Mucosa of rectum (tissue), 2 donors: ENCODE measurements around the gene TRAF1.
A peak's percentile ranks its signal among the peaks of the same experiment; 100 is the strongest.

Experiments
- H3K27ac ChIP-seq, 2 donors: one replicate each; pipeline ENCODE4 v1.7.0; 2013; ENCODE audit warnings: inconsistent platforms in 2 of 2, low read depth in 2 of 2, low read length in 2 of 2
- H3K27me3 ChIP-seq, 2 donors: one replicate each; pipeline ENCODE4 v1.7.0; 2013; ENCODE audit warnings: low read length in 2 of 2; ENCODE audit not compliant: control insufficient read depth in 2 of 2, insufficient read depth in 2 of 2
- H3K36me3 ChIP-seq, 2 donors: one replicate each; pipeline ENCODE4 v1.7.0; 2013; ENCODE audit warnings: low read length in 2 of 2; ENCODE audit not compliant: control insufficient read depth in 2 of 2, insufficient read depth in 2 of 2
- H3K4me1 ChIP-seq, 2 donors: one replicate each; pipeline ENCODE4 v1.7.0; 2013; ENCODE audit warnings: low read length in 2 of 2, mild to moderate bottlenecking in 1 of 2; ENCODE audit not compliant: control insufficient read depth in 2 of 2, insufficient read depth in 2 of 2
- H3K4me3 ChIP-seq, 2 donors: one replicate each; pipeline ENCODE4 v1.7.0; 2013; ENCODE audit warnings: low read length in 2 of 2
- H3K9ac ChIP-seq, 2 donors: one replicate each; pipeline ENCODE4 v1.7.0; 2013; ENCODE audit warnings: low read length in 2 of 2, low read depth in 1 of 2, mild to moderate bottlenecking in 1 of 2
- H3K9me3 ChIP-seq, 2 donors: one replicate each; pipeline ENCODE4 v1.7.0; 2013; ENCODE audit warnings: low read length in 2 of 2; ENCODE audit not compliant: control insufficient read depth in 2 of 2
- donor health status: healthy.
- donor health status: Normal muscosa, but diverticular disease.

The TRAF1 gene

GRCh38 chr9:120869360-120869687 lies 57.3 kb downstream of the TRAF1 start:
- peak overlapping the region; percentile 86 to 92 for H3K27ac ChIP-seq
- H3K9ac ChIP-seq, result peak overlapping the region; percentile 77 to 85
- no peaks in the 10 kb centered on the region for H3K9me3 ChIP-seq
- H3K4me3 ChIP-seq, result peak overlapping the region; percentile 75 to 81
- peaks cover 4 to 8% of the 10 kb centered on the region in 2 donors for H3K4me1 ChIP-seq
- H3K27me3 ChIP-seq, result no peaks in the 10 kb centered on the region
- H3K36me3 ChIP-seq, result peaks cover 14 to 20% of the 10 kb centered on the region in 2 donors

- H3K27me3 ChIP-seq, result no peaks in the 10 kb centered on the region
- peak overlapping the region; percentile 75 to 81 for H3K4me3 ChIP-seq
- H3K9me3 ChIP-seq, result no peaks in the 10 kb centered on the region
- peaks cover 14 to 20% of the 10 kb centered on the region in 2 donors for H3K36me3 ChIP-seq
- H3K4me1 ChIP-seq, result peaks cover 4 to 8% of the 10 kb centered on the region in 2 donors
- H3K27ac ChIP-seq, result peak overlapping the region; percentile 86 to 92
- peak overlapping the region; percentile 77 to 85 for H3K9ac ChIP-seq
These were observed 57.8 kb downstream of the TRAF1 start for GRCh38 chr9:120868676-120869359.

- Histone ChIP-seq H3K4me3 (peak overlapping the region; percentile 65 to 71), H3K9ac (peak overlapping the region; percentile 35 to 69), H3K36me3 (peaks cover 14 to 20% of the 10 kb centered on the region in 2 donors)
These were observed 58.3 kb downstream of the TRAF1 start for GRCh38 chr9:120868339-120868675.

GRCh38 chr9:120867676-120868338 lies 58.8 kb downstream of the TRAF1 start:
- Histone ChIP-seq H3K27me3 (no peaks in the 10 kb centered on the region), H3K4me1 (peaks cover 4 to 5% of the 10 kb centered on the region in 2 donors), H3K4me3 (peak overlapping the region; percentile 65 to 71), H3K36me3 (peaks cover 14 to 17% of the 10 kb centered on the region in 2 donors), H3K27ac (peak overlapping the region; percentile 73 to 85), H3K9ac (peak overlapping the region; percentile 35 to 69), H3K9me3 (no peaks in the 10 kb centered on the region)

More at GRCh38 chr9:120868339-120868675, 58.3 kb downstream of the TRAF1 start:
- Histone ChIP-seq H3K4me1 (peaks cover 4 to 8% of the 10 kb centered on the region in 2 donors), H3K27me3 (no peaks in the 10 kb centered on the region), H3K27ac (peak overlapping the region; percentile 73 to 85), H3K9me3 (no peaks in the 10 kb centered on the region)

- no peak overlapping the region for H3K27ac ChIP-seq
- H3K9me3 ChIP-seq, result no peaks in the 10 kb centered on the region
- no peak overlapping the region for H3K9ac ChIP-seq
- H3K4me1 ChIP-seq, result peaks cover 4 to 5% of the 10 kb centered on the region in 2 donors
- H3K27me3 ChIP-seq, result no peaks in the 10 kb centered on the region
- peaks cover 14 to 16% of the 10 kb centered on the region in 2 donors for H3K36me3 ChIP-seq
- no peak overlapping the region for H3K4me3 ChIP-seq
These were observed 59.9 kb downstream of the TRAF1 start for GRCh38 chr9:120866651-120867050.

- H3K9ac ChIP-seq, result no peak overlapping the region
- H3K4me3 ChIP-seq, result no peak overlapping the region
- H3K36me3 ChIP-seq, result peaks cover 16 to 22% of the 10 kb centered on the region in 2 donors
- no peak overlapping the region for H3K27ac ChIP-seq
- peaks cover 4 to 5% of the 10 kb centered on the region in 2 donors for H3K4me1 ChIP-seq
- H3K27me3 ChIP-seq, result no peaks in the 10 kb centered on the region
- no peaks in the 10 kb centered on the region for H3K9me3 ChIP-seq
These were observed 60.8 kb downstream of the TRAF1 start for GRCh38 chr9:120865809-120866208.

- H3K4me3 ChIP-seq, result no peak overlapping the region
- H3K27ac ChIP-seq, result no peak overlapping the region
- H3K9me3 ChIP-seq, result no peaks in the 10 kb centered on the region
- peaks cover 19 to 28% of the 10 kb centered on the region in 2 donors for H3K36me3 ChIP-seq
- no peaks in the 10 kb centered on the region for H3K27me3 ChIP-seq
- H3K4me1 ChIP-seq, result peaks cover 4 to 5% of the 10 kb centered on the region in 2 donors
- no peak overlapping the region for H3K9ac ChIP-seq
These were observed 61.4 kb downstream of the TRAF1 start for GRCh38 chr9:120865176-120865575.

- Histone ChIP-seq H3K36me3 (peaks cover 22 to 31% of the 10 kb centered on the region in 2 donors), H3K27ac (no peak overlapping the region), H3K9ac (no peak overlapping the region), H3K9me3 (no peaks in the 10 kb centered on the region), H3K27me3 (no peaks in the 10 kb centered on the region), H3K4me3 (no peak overlapping the region), H3K4me1 (peaks cover 4 to 5% of the 10 kb centered on the region in 2 donors)
These were observed 61.9 kb downstream of the TRAF1 start for GRCh38 chr9:120864719-120865118.

GRCh38 chr9:120863833-120864232 lies 62.8 kb downstream of the TRAF1 start:
- Histone ChIP-seq H3K4me1 (peaks cover 4 to 5% of the 10 kb centered on the region in 2 donors), H3K27me3 (no peaks in the 10 kb centered on the region), H3K4me3 (no peak overlapping the region), H3K27ac (no peak overlapping the region), H3K36me3 (peaks cover 23 to 36% of the 10 kb centered on the region in 2 donors), H3K9me3 (no peaks in the 10 kb centered on the region), H3K9ac (no peak overlapping the region)

- Histone ChIP-seq H3K9me3 (no peaks in the 10 kb centered on the region), H3K9ac (no peak overlapping the region), H3K36me3 (peaks cover 23 to 45% of the 10 kb centered on the region in 2 donors), H3K27ac (no peak overlapping the region), H3K4me3 (no peak overlapping the region), H3K4me1 (peaks cover 0 to 3% of the 10 kb centered on the region in 2 donors), H3K27me3 (no peaks in the 10 kb centered on the region)
These were observed 64.1 kb downstream of the TRAF1 start for GRCh38 chr9:120862452-120862851.
